Measurements from ENCODE around the gene IRF2BPL.

The IRF2BPL gene

GRCh38 chr14:77062261-77062660, 33.8 kb upstream of the IRF2BPL start:
- FAIRE-seq = no peak
- TF ChIP-seq CTCF (IDR thresholded peaks at IDR 0.05; ENCODE audit: insufficient read depth, missing control alignments) = no peak

DNA sequence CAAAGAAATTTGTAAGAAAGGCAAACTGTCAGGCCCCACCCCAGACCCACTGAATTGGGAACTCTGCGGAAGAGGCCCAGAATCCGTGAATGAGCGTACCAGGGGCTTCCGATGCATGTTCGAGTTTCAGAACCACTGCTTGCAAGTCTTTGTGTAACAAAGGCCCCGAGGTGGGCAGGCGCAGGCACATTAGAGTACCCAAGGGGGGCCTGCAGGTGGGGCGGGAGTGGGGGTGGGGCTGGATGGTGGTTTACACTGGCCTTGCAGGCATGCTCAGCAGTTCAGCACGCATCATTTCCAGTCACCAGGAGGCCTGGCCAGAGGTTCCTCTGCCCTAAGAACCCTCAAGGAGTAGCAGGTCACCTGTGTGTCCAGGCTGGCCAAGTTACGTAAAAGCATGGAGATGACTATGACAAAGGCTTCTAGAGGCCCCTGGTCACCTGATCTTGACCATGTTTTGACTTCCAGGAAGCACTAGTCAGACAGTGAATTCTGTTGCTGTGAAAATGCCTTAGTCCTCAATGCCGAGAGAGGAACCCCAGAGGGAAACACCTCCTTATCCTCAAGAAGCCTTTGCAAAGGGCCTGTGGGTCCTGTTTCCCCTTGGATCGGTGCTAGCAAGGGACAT, 33.2 kb upstream of the IRF2BPL start:
- no peak for FAIRE-seq
- no peak for TF ChIP-seq CTCF (IDR thresholded peaks at IDR 0.05; ENCODE audit: insufficient read depth, missing control alignments)
- no peak for DNase-seq (ENCODE audit: insufficient read length, low spot score)

More at GRCh38 chr14:77062261-77062660, 33.8 kb upstream of the IRF2BPL start:
- DNase-seq (ENCODE audit: insufficient read length, low spot score) = no peak

- FAIRE-seq (no peak), DNase-seq (ENCODE audit: insufficient read length, low spot score) (no peak)
- TF ChIP-seq CTCF (IDR thresholded peaks at IDR 0.05; ENCODE audit: insufficient read depth, missing control alignments) = no peak
Observed at GRCh38 chr14:77059276-77059915, 30.9 kb upstream of the IRF2BPL start.

- no peak for FAIRE-seq
- no peak for TF ChIP-seq CTCF (IDR thresholded peaks at IDR 0.05; ENCODE audit: insufficient read depth, missing control alignments)
- no peak for DNase-seq (ENCODE audit: insufficient read length, low spot score)
Observed at GRCh38 chr14:77058785-77059184, 30.3 kb upstream of the IRF2BPL start.

GRCh38 chr14:77058117-77058516, 29.6 kb upstream of the IRF2BPL start:
- FAIRE-seq (no peak), DNase-seq (ENCODE audit: insufficient read length, low spot score) (no peak)
- TF ChIP-seq CTCF (IDR thresholded peaks at IDR 0.05; ENCODE audit: insufficient read depth, missing control alignments) = no peak

DNA sequence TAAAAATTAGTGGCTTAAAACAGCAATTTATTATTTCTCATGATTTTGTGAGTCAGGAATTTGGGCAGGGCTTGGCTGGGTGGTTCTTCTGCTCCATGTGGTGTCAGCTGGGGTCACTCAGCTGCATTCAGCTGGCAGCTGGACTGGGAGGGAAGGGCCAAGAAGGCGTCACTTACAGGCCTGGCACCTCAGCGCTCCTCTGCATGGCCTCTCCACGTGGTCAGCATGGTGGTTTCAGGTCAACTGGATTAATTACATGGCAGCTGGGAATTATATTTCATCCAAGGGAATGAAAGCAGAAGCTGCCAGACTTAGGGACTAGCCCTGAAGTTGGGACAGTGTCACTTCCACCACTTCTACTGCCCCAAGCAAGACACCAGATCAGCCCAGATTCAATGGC, 27.5 kb upstream of the IRF2BPL start:
- TF ChIP-seq CTCF (IDR thresholded peaks at IDR 0.05; ENCODE audit: insufficient read depth, missing control alignments) = no peak
- no peak for FAIRE-seq
- no peak for DNase-seq (ENCODE audit: insufficient read length, low spot score)

DNA sequence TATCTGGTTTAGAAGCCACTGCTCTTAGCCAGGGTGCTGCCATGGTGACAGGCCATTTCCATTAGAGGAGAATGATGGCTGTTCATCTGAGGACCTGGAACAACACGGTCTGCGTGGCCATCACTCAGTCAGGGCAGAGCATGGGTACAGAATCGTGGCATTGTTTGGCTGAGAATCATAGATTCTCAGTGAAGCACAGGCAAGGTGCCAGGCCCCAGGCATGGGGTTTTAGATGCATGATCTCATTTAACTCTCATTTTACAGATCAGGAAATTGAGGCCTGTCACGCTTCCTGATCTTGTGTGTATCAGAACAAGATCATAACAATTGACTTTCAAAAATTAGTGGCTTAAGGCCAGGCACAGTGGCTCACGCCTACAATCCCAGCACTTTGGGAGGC, 26.8 kb upstream of the IRF2BPL start:
- FAIRE-seq (no peak), DNase-seq (ENCODE audit: insufficient read length, low spot score) (no peak)
- no peak for TF ChIP-seq CTCF (IDR thresholded peaks at IDR 0.05; ENCODE audit: insufficient read depth, missing control alignments)

Measured in D721Med (cell line).